Endometrial microvascular endothelial cells (primary cell): ENCODE results near the gene CAPZA3. TPM values are rescaled to one million over a fixed set of nuclear protein-coding genes. Genes with fewer than 3 reads are reported as not detected.
"Not testable (repeated sequence)": the region's sequence is repeated elsewhere in the genome, so short reads cannot be mapped to it uniquely, and the experiment has no call there.

Experiments
- in situ Hi-C: cut with HindIII; loops from 2 replicates; pipeline ENCODE4 v1.10.0; 2017; ENCODE audit warnings: low sequenced_read_pairs, low pct_unique_long_range_greater_than_20kb; ENCODE audit errors: inconsistent ontology term
- total RNA-seq: library from RNA; depleted of rRNA; stranded (reverse); fragments of >200 nt; gene quantifications from one replicate; pipeline ENCODE4 v1.2.3, GENCODE V29; 2015; ENCODE audit errors: inconsistent ontology term

Gene CAPZA3
- total RNA-seq, 1 donor from 2014 or later = not detected

DNA sequence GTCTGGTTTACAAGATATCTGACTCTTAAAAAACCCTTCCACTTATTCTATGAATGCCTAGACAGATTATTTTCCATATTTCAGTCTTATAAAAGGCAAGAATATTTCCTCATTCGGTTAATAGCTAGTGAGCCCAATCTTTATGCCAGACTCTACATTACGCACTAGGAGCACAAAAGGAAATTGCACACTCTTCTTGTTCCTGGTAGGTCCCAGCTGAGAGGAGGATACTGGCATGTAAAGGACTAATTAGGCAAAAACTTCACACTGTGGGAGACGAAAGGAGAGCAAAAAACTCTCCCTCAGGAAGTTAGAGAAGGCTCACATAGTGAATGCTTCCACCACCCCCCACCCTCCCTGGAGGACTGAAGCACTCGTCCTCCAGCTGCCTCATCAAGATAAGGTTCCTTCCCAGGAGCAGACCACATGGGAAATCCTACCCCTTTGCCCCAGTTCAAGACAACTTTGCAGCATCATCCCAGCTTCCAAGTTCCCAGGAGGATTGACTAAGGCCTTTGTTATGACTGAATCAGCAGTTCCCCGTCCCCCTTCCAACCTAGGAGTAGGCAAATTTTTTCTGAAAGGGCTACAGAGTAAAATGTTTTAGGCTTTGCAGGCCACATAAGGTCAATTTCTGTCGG is 14.5 kb downstream of the CAPZA3 start:
- in situ Hi-C loops = no loop called here

DNA sequence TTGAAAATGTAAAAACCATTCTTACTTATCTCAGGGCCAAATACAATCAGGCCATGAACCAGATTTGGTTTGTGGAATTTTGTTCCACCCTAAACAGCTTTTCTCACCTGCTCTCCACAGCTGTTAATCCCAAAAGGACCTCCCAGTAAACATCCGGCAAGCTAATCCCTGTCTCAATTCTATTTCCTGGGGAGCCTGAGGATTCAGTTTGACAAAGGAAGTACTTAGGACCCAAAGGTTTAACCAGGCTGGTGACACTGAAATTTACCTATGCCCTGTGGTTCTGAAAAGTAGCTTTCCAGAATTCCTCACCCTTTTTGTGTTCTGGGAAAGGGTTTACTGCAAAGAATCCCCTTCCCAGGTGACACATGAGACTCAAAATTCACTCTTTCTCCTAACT is 15.0 kb downstream of the CAPZA3 start:
- in situ Hi-C loops = no loop called here

DNA sequence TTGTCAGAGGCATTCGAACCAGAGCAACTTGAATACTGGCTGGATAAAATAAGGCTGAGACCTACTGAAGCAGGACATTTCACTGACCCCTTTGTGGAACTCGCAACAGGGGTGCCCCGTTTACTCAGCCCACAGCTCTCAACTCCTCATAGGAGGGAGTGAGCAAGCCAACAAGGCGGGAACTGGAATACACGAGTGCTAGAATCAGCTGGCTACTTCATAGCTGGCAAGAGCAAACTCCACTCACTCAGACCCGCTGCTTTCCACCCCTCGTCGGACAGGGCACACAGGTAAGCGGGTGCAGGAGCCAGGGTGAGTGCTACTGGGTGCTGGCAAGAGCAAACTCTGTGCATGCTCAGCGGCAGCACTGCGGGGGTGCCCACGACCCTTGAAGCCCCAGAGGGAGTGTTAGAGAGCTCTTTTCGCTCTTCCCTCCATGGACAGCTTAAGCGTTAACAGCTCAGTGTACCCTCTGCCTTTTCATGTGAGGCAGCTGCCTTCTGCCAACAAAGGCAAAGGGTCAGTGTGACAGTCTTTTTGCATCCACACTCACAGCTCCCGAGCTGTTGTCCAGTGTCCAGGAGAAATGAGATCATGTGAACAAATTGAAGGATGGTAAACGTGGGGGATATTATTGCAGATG is 15.7 kb downstream of the CAPZA3 start:
- in situ Hi-C loops = no loop called here

- in situ Hi-C loops = no loop called here
Observed at GRCh38 chr12:18754124-18754707, 16.3 kb downstream of the CAPZA3 start.

DNA sequence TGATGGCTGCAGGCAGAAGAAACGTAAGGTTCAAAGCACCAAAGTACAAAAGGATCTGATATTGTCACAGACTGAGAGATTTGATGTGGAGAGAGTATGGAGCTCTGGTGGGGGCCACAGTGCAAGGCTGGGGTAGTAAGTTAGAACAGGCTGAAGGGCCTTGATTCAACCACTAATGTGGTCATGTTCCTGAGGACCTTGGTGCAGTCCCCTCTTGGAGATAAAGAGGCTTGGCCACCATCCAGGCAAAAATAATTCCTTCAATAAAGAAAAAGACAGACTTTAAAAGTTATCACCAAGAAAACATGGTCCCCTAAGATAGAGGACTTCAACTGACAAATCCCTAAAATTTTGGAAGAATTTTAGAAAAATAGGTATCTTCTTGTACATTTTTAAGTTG is 17.4 kb downstream of the CAPZA3 start:
- in situ Hi-C loops = no loop called here

GRCh38 chr12:18766479-18766878 is 28.6 kb downstream of the CAPZA3 start:
- in situ Hi-C loops = not testable (repeated sequence)

- in situ Hi-C loops = no loop called here
Observed at GRCh38 chr12:18782827-18783226, 44.9 kb downstream of the CAPZA3 start.

DNA sequence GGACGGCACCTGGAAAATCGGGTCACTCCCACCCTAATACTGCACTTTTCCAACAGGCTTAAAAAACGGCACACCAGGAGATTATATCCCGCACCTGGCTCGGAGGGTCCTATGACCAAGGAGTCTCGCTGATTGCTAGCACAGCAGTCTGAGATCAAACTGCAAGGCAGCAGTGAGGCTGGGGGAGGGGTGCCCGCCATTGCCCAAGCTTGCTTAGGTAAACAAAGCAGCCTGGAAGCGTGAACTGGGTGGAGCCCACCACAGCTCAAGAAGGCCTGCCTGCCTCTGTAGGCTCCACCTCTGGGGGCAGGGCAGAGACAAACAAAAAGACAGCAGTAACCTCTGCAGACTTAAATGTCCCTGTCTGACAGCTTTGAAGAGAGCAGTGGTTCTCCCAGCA is 47.5 kb downstream of the CAPZA3 start:
- in situ Hi-C loops = not testable (repeated sequence)

Other genes with a start within 250 kb of the CAPZA3 start
- gene PLCZ1, start 107 bp upstream of the CAPZA3 start, total RNA-seq = not detected